ENCODE results near the gene ZNF561.
A peak's percentile ranks its signal among the peaks of the same experiment; 100 is the strongest.

ZNF561 gene

GRCh38 chr19:9622531-9622930 lies 1.5 kb upstream of the ZNF561 start:
- Histone ChIP-seq H4K20me1 (ENCODE audit: low read depth, low read length) (no peaks in the 10 kb centered on the region), H3K9me2 (replicated peaks; ENCODE audit: insufficient read depth, low read length) (no peaks in the 10 kb centered on the region), H3K9ac (ENCODE audit: low read length) (no peak overlapping the region), H3K9me3 (ENCODE audit: insufficient read depth, low read length) (no peaks in the 10 kb centered on the region), H3K27ac (ENCODE audit: low read depth, low read length) (no peak overlapping the region), H3F3A (ENCODE audit: insufficient read depth) (no peaks in the 10 kb centered on the region), H3K27me3 (ENCODE audit: low read length) (no peaks in the 10 kb centered on the region), H3K4me3 (ENCODE audit: insufficient read depth, low read length, poor library complexity, severe bottlenecking) (no peak overlapping the region), H3K79me2 (ENCODE audit: insufficient read depth, low read length) (peaks cover 16% of the 10 kb centered on the region), H2AFZ (ENCODE audit: low read depth, low read length, severe bottlenecking) (no peak overlapping the region), H3K36me3 (ENCODE audit: low read length) (no peaks in the 10 kb centered on the region), H3K4me2 (ENCODE audit: low read depth, low read length, poor library complexity, severe bottlenecking) (peak overlapping the region; percentile 38)
- no peak for TF ChIP-seq EZH2phosphoT487 (conservative IDR thresholded peaks at IDR 0.05; ENCODE audit: low read length)
- TF ChIP-seq, protein P1, sequence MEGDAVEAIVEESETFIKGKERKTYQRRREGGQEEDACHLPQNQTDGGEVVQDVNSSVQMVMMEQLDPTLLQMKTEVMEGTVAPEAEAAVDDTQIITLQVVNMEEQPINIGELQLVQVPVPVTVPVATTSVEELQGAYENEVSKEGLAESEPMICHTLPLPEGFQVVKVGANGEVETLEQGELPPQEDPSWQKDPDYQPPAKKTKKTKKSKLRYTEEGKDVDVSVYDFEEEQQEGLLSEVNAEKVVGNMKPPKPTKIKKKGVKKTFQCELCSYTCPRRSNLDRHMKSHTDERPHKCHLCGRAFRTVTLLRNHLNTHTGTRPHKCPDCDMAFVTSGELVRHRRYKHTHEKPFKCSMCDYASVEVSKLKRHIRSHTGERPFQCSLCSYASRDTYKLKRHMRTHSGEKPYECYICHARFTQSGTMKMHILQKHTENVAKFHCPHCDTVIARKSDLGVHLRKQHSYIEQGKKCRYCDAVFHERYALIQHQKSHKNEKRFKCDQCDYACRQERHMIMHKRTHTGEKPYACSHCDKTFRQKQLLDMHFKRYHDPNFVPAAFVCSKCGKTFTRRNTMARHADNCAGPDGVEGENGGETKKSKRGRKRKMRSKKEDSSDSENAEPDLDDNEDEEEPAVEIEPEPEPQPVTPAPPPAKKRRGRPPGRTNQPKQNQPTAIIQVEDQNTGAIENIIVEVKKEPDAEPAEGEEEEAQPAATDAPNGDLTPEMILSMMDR (IDR thresholded peaks at IDR 0.05; ENCODE audit: insufficient read depth, low read length, poor library complexity, severe bottlenecking): no peak

DNA sequence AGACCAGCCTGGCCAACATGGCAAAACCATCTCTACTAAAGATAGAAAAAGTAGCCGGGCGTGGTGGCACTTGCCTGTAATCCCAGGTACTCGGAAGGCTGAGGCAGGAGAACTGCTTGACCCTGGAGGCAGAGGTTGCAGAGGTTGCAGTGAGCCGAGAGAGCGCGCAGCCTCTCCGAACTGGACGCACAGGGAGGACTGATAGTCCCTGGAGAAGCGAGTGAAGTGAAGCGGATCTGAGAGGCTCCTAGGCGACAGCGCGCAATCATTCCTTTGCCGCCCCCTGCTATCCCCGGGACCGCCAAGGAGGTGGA lies 233 bp downstream of the ZNF561 start:
- Histone ChIP-seq H3K9me2 (replicated peaks; ENCODE audit: insufficient read depth, low read length) (no peaks in the 10 kb centered on the region), H3K4me3 (ENCODE audit: insufficient read depth, low read length, poor library complexity, severe bottlenecking) (peak overlapping the region; percentile 83), H3K4me2 (ENCODE audit: low read depth, low read length, poor library complexity, severe bottlenecking) (peak overlapping the region; percentile 79), H3K79me2 (ENCODE audit: insufficient read depth, low read length) (peaks cover 16% of the 10 kb centered on the region), H2AFZ (ENCODE audit: low read depth, low read length, severe bottlenecking) (peak overlapping the region; percentile 81), H3K9me3 (ENCODE audit: insufficient read depth, low read length) (no peaks in the 10 kb centered on the region), H3K27ac (ENCODE audit: low read depth, low read length) (peak overlapping the region; percentile 78), H3K36me3 (ENCODE audit: low read length) (0 out of 2 replicates have a peak, but pooled peaks cover 2% of the 10 kb centered on the region), H4K20me1 (ENCODE audit: low read depth, low read length) (no peaks in the 10 kb centered on the region), H3K27me3 (ENCODE audit: low read length) (no peaks in the 10 kb centered on the region), H3K9ac (ENCODE audit: low read length) (peak overlapping the region; percentile 74), H3F3A (ENCODE audit: insufficient read depth) (no peaks in the 10 kb centered on the region)
- TF ChIP-seq, protein P1 (IDR thresholded peaks at IDR 0.05; ENCODE audit: insufficient read depth, low read length, poor library complexity, severe bottlenecking): no peak
- no peak for TF ChIP-seq EZH2phosphoT487 (conservative IDR thresholded peaks at IDR 0.05; ENCODE audit: low read length)

DNA sequence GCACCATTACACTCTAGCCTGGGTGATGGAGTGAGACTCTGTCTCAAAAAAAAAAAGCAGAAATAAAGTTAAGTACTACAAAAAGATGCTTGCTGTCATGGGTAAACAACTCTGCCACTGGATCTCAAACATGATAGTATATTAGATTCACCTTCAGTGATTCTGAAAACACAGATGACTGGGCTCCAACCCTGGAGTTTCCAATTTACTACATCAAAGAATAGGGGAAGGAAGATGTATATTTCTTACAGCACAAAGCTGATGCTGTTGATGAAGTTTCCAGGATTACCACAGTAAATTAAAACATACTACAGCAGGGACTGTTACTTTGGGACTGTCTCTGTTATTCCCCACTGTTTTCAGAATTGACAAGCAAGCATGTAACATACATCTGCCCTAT lies 5.2 kb downstream of the ZNF561 start:
- Histone ChIP-seq H3F3A (ENCODE audit: insufficient read depth) (no peaks in the 10 kb centered on the region), H3K27me3 (ENCODE audit: low read length) (no peaks in the 10 kb centered on the region), H3K79me2 (ENCODE audit: insufficient read depth, low read length) (peaks cover 11% of the 10 kb centered on the region), H3K4me2 (ENCODE audit: low read depth, low read length, poor library complexity, severe bottlenecking) (no peak overlapping the region), H3K36me3 (ENCODE audit: low read length) (peaks cover 38% of the 10 kb centered on the region), H3K9ac (ENCODE audit: low read length) (no peak overlapping the region), H3K4me3 (ENCODE audit: insufficient read depth, low read length, poor library complexity, severe bottlenecking) (no peak overlapping the region), H2AFZ (ENCODE audit: low read depth, low read length, severe bottlenecking) (no peak overlapping the region), H4K20me1 (ENCODE audit: low read depth, low read length) (no peaks in the 10 kb centered on the region), H3K27ac (ENCODE audit: low read depth, low read length) (no peak overlapping the region), H3K9me3 (ENCODE audit: insufficient read depth, low read length) (peaks cover 8% of the 10 kb centered on the region; the same call in 1 of the 2 replicates), H3K9me2 (replicated peaks; ENCODE audit: insufficient read depth, low read length) (no peaks in the 10 kb centered on the region)
- TF ChIP-seq EZH2phosphoT487 (conservative IDR thresholded peaks at IDR 0.05; ENCODE audit: low read length): no peak
- TF ChIP-seq, protein P1 (IDR thresholded peaks at IDR 0.05; ENCODE audit: insufficient read depth, low read length, poor library complexity, severe bottlenecking): no peak
